ENCODE results near the gene NRIP1. TPM values are rescaled to one million over a fixed set of nuclear protein-coding genes. Genes with fewer than 3 reads are reported as not detected.

Gene NRIP1
- total and polyA plus RNA-seq, 2 of the 13 experiments (the other 11 are each of a cell fraction or from before 2014, with no cell fraction given): 21.0 to 69.0 TPM

- WGBS (ENCODE audit: low lambda C conversion rate): 97% methylated on average over 3 of the region's 3 CpGs
- FAIRE-seq: no peak
These were observed 54.9 kb downstream of the NRIP1 start for GRCh38 chr21:15009837-15010363.

More at GRCh38 chr21:15009837-15010363, 54.9 kb downstream of the NRIP1 start:
- H4K20me1 ChIP-seq (ENCODE audit: insufficient read depth, low read length): peaks cover 44% of the 10 kb centered on the region
- no TSS peak for BruUV-seq (replicated peaks)
- peaks cover 94% of the 10 kb centered on the region for H3K79me2 ChIP-seq (ENCODE audit: insufficient read depth, low read length)
- no peak overlapping the region for H3K9ac ChIP-seq (ENCODE audit: insufficient read depth, low read depth, low read length)
- H3K4me1 ChIP-seq (ENCODE audit: insufficient read depth, low read length): peaks cover 36% of the 10 kb centered on the region
- TF ChIP-seq ZNF580 (CRISPR knock-in tag; IDR thresholded peaks at IDR 0.05; ENCODE audit: borderline replicate concordance, low read depth): no peak
- TF ChIP-seq BCLAF1 (IDR thresholded peaks at IDR 0.05): no peak
- no peak for TF ChIP-seq ZBTB4 (CRISPR knock-in tag; IDR thresholded peaks at IDR 0.05; ENCODE audit: borderline replicate concordance)
- TF ChIP-seq ZNF264 (CRISPR knock-in tag; IDR thresholded peaks at IDR 0.05): no peak
- no peak for TF ChIP-seq ZNF292 (CRISPR knock-in tag; IDR thresholded peaks at IDR 0.05; ENCODE audit: borderline replicate concordance, low read depth)
- no peak for TF ChIP-seq ZNF510 (CRISPR knock-in tag; IDR thresholded peaks at IDR 0.05; ENCODE audit: low read depth)
- no peak for TF ChIP-seq KMT2B (CRISPR knock-in tag; IDR thresholded peaks at IDR 0.05)
- no peak for TF ChIP-seq HDAC1 (CRISPR knock-in tag; IDR thresholded peaks at IDR 0.05)
- no peak for TF ChIP-seq NBN (conservative IDR thresholded peaks at IDR 0.05)
- TF ChIP-seq ZNF230 (CRISPR knock-in tag; IDR thresholded peaks at IDR 0.05): no peak
- no peak for TF ChIP-seq SP5 (CRISPR knock-in tag; IDR thresholded peaks at IDR 0.05; ENCODE audit: borderline replicate concordance, low read depth)
- TF ChIP-seq MTF1 (CRISPR knock-in tag; IDR thresholded peaks at IDR 0.05): no peak
- TF ChIP-seq SRSF4 (IDR thresholded peaks at IDR 0.05; ENCODE audit: low read depth, low read length, poor library complexity, severe bottlenecking): no peak
- no peak for TF ChIP-seq SOX13 (IDR thresholded peaks at IDR 0.05)
- TF ChIP-seq SOX13 (CRISPR knock-in tag; conservative IDR thresholded peaks at IDR 0.05 in 1 of 2, IDR thresholded peaks at IDR 0.05 in 1 of 2): no peak
- TF ChIP-seq MAFK (conservative IDR thresholded peaks at IDR 0.05 in 1 of 2, IDR thresholded peaks at IDR 0.05 in 1 of 2; ENCODE audit: low read length in 2 of 2): no peak
- TF ChIP-seq BCL6 (CRISPR knock-in tag; IDR thresholded peaks at IDR 0.05): no peak
- no peak for TF ChIP-seq ZNF749 (CRISPR knock-in tag; IDR thresholded peaks at IDR 0.05; ENCODE audit: borderline replicate concordance)
- DNase-seq (ENCODE audit: low spot score) (no peak), ATAC-seq (no peak)
- in situ Hi-C loops (cut with HindIII; ENCODE audit: extremely low pct_ligation_motif_present, low pct_unique_long_range_greater_than_20kb) (no loop called here), intact Hi-C loops (cut with micrococcal nuclease; ENCODE audit: unreplicated experiment) (no loop called here)
- no peaks in the 10 kb centered on the region for H3K9me3 ChIP-seq (ENCODE audit: low read length)
- no peaks in the 10 kb centered on the region for H3K27me3 ChIP-seq (ENCODE audit: control insufficient read depth in 1 of 2, insufficient read depth in 2 of 2, low read length in 2 of 2)
- ChIA-PET POLR2A (no interaction called here), CTCF (ENCODE audit: low intra/inter-chr PET ratio, low total read pairs) (no interaction called here)
- H3K27ac ChIP-seq (ENCODE audit: extremely low read length, insufficient read depth, low read length): no peak overlapping the region
- H2AFZ ChIP-seq (ENCODE audit: low read length): no peak overlapping the region
- no peak overlapping the region for H3K4me2 ChIP-seq (ENCODE audit: low read depth, low read length)
- no peak overlapping the region for H3K4me3 ChIP-seq (replicated peaks in 1 of 3; ENCODE audit: insufficient read depth in 1 of 3, low read depth in 2 of 3, low read length in 3 of 3)
- H3K36me3 ChIP-seq (replicated peaks in 1 of 2; ENCODE audit: control insufficient read depth in 1 of 2, insufficient read depth in 2 of 2, low read length in 2 of 2): peaks cover 7 to 45% of the 10 kb centered on the region in 2 experiments; a peak in 4 of 5 replicates

Data from HepG2 (cell line).